Measurements from ENCODE around the gene TCF4.

GRCh38 chr18:55396267-55396905, 191.6 kb downstream of the TCF4 start:
- TF ChIP-seq CTCF (IDR thresholded peaks at IDR 0.05; ENCODE audit: extremely low read depth in 1 of 2, insufficient read depth in 1 of 2, low read depth in 1 of 2, low read length in 2 of 2) (no peak), EZH2 (IDR thresholded peaks at IDR 0.05; ENCODE audit: borderline replicate concordance, low read depth, low read length, severe bottlenecking) (no peak), FOS (IDR thresholded peaks at IDR 0.05; ENCODE audit: borderline replicate concordance, insufficient read depth, low read length) (no peak), MYC (IDR thresholded peaks at IDR 0.05; ENCODE audit: low read depth, low read length) (no peak), POLR2A (IDR thresholded peaks at IDR 0.05; ENCODE audit: low read depth, low read length) (no peak)
